Stimulated activated CD4-positive, alpha-beta T cell treated with anti-CD3 and anti-CD28 coated beads, Interleukin-12 subunit alpha, Interleukin-12 subunit beta, amount 100 ng/mL, for 4 hours (primary cell): ENCODE results near the gene AHCYL1.
"Not testable (repeated sequence)": the region's sequence is repeated elsewhere in the genome, so short reads cannot be mapped to it uniquely, and the experiment has no call there.

Experiments
- DNase-seq: peaks from one replicate; pipeline ENCODE4 v3.0.0-alpha.2; 2020

AHCYL1 gene

GRCh38 chr1:109984456-109985246, at the start of gene AHCYL1:
TSS of gene AHCYL1 (plus strand) at chr1:109984765. CDS start at chr1:109985053, 288 bp downstream.
- peak; percentile 99 for DNase-seq

- DNase-seq, result no peak
Measured at GRCh38 chr1:109935451-109935900, 49.1 kb upstream of the AHCYL1 start.

- no peak for DNase-seq
Measured at GRCh38 chr1:109937738-109938137, 46.8 kb upstream of the AHCYL1 start.

- no peak for DNase-seq
Measured at GRCh38 chr1:109938556-109938955, 46.0 kb upstream of the AHCYL1 start.

- no peak for DNase-seq
Measured at GRCh38 chr1:109942434-109942833, 42.1 kb upstream of the AHCYL1 start.

- DNase-seq, result no peak
Measured at GRCh38 chr1:109944541-109944940, 40.0 kb upstream of the AHCYL1 start.

- no peak for DNase-seq
Measured at GRCh38 chr1:109946511-109946910, 38.1 kb upstream of the AHCYL1 start.

GRCh38 chr1:109947582-109948284, 36.8 kb upstream of the AHCYL1 start:
- no peak for DNase-seq

- DNase-seq, result no peak
Measured at GRCh38 chr1:109948285-109948630, 36.3 kb upstream of the AHCYL1 start.

GRCh38 chr1:109950038-109950437, 34.5 kb upstream of the AHCYL1 start:
- DNase-seq, result no peak

- DNase-seq, result no peak
Measured at GRCh38 chr1:109950509-109950908, 34.1 kb upstream of the AHCYL1 start.

- DNase-seq, result not testable (repeated sequence)
Measured at GRCh38 chr1:109951501-109951900, 33.1 kb upstream of the AHCYL1 start.

GRCh38 chr1:109954041-109954512, 30.5 kb upstream of the AHCYL1 start:
- DNase-seq, result no peak

- DNase-seq, result no peak
Measured at GRCh38 chr1:109959632-109959973, 25.0 kb upstream of the AHCYL1 start.

GRCh38 chr1:109959974-109960744, 24.4 kb upstream of the AHCYL1 start:
- no peak for DNase-seq

- no peak for DNase-seq
Measured at GRCh38 chr1:109960745-109961094, 23.8 kb upstream of the AHCYL1 start.

GRCh38 chr1:109963864-109964263, 20.7 kb upstream of the AHCYL1 start:
- no peak for DNase-seq

- no peak for DNase-seq
Measured at GRCh38 chr1:109969146-109969829, 15.3 kb upstream of the AHCYL1 start.

GRCh38 chr1:109969907-109970306, 14.7 kb upstream of the AHCYL1 start:
- DNase-seq, result no peak

- DNase-seq, result no peak
Measured at GRCh38 chr1:109971559-109971958, 13.0 kb upstream of the AHCYL1 start.

GRCh38 chr1:109974191-109974590, 10.4 kb upstream of the AHCYL1 start:
- DNase-seq, result no peak

- no peak for DNase-seq
Measured at GRCh38 chr1:109975718-109976117, 8.8 kb upstream of the AHCYL1 start.

GRCh38 chr1:109976762-109977161, 7.8 kb upstream of the AHCYL1 start:
- DNase-seq, result no peak
